Measurements from ENCODE around the gene ANKRD42. TPM values are rescaled to one million over a fixed set of nuclear protein-coding genes. Genes with fewer than 3 reads are reported as not detected.

The ANKRD42 gene
- total and polyA plus RNA-seq, 9 of the 15 experiments (the other 6 are each of a cell fraction or from before 2014, with no cell fraction given) = 2.8 to 9.1 (median 6.1) TPM

GRCh38 chr11:83256602-83257340 lies 63.3 kb downstream of the ANKRD42 start:
- BruUV-seq (replicated peaks) = no TSS peak
- Histone ChIP-seq H4K20me1 (replicated peaks; ENCODE audit: control insufficient read depth, insufficient read depth, low read length) (no peaks in the 10 kb centered on the region), H3K4me3 (no peak overlapping the region), H3K9me1 (ENCODE audit: control insufficient read depth, insufficient read depth, low read length) (no peaks in the 10 kb centered on the region), H3K9me3 (replicated peaks; ENCODE audit: control insufficient read depth, insufficient read depth, low read depth, low read length) (no peaks in the 10 kb centered on the region), H3K79me2 (ENCODE audit: control insufficient read depth, insufficient read depth, low read length) (no peaks in the 10 kb centered on the region), H3K27ac (ENCODE audit: extremely low read depth, low read depth, low read length) (no peak overlapping the region), H3K9ac (ENCODE audit: insufficient read depth in 1 of 2, low read depth in 2 of 2, low read length in 2 of 2) (no peak overlapping the region), H3K4me2 (ENCODE audit: insufficient read depth, low read length) (no peak overlapping the region), H2AFZ (ENCODE audit: low read depth, low read length) (no peak overlapping the region), H3K4me1 (replicated peaks in 1 of 2; ENCODE audit: control insufficient read depth in 2 of 2, insufficient read depth in 2 of 2, low read length in 2 of 2) (no peaks in the 10 kb centered on the region), H3K27me3 (ENCODE audit: control insufficient read depth in 2 of 2, insufficient read depth in 2 of 2, low read length in 2 of 2) (no peaks in the 10 kb centered on the region), H3K36me3 (ENCODE audit: control insufficient read depth, insufficient read depth, low read length) (peaks cover 8% of the 10 kb centered on the region; the same call in 2 of the 3 replicates)
- intact Hi-C loops (cut with micrococcal nuclease) = no loop called here
- FAIRE-seq (no peak), ATAC-seq (no peak), DNase-seq (ENCODE audit: extremely low read depth in 1 of 4, low spot score in 3 of 4) (no peak)
- POLR2A ChIA-PET = interaction anchor here (0.8 to 1.0 kb wide), 2 partner anchors 167 to 387 kb away, joined by 3 to 4 read pairs; no protein-coding TSS in a partner anchor
- 56% methylated on average over 3 of the region's 3 CpGs for WGBS (ENCODE audit: insufficient coverage, low coverage, missing lambda C conversion rate)
- CTCF ChIA-PET (ENCODE audit: low intra/inter-chr PET ratio) = no interaction called here
- TF ChIP-seq ZC3H4 (CRISPR knock-in tag; IDR thresholded peaks at IDR 0.05; ENCODE audit: borderline replicate concordance) = no peak
- no peak for TF ChIP-seq COPS2 (conservative IDR thresholded peaks at IDR 0.05)
- TF ChIP-seq RFX1 (IDR thresholded peaks at IDR 0.05) = no peak
- TF ChIP-seq ZNF518B (CRISPR knock-in tag; IDR thresholded peaks at IDR 0.05) = no peak
- no peak for TF ChIP-seq PPARD (CRISPR knock-in tag; IDR thresholded peaks at IDR 0.05)
- in situ Hi-C loops (cut with MboI) = no loop called here
